GM23338 (cell line): ENCODE results near the gene HIGD1B. TPM values are rescaled to one million over a fixed set of nuclear protein-coding genes. Genes with fewer than 3 reads are reported as not detected.

Experiments used
- ATAC-seq: fragments of 200-7000 bp; cut with Tn5 transposase; 3 replicates; pipeline ENCODE4 v1.9.1; 2020
- DNase-seq: peaks from one replicate; pipeline ENCODE4 v3.0.0-alpha.2; 2015; ENCODE audit warnings: low spot score
- H2AFZ ChIP-seq: fragments of 200-600 bp; sonication (generic); 2 replicates; pipeline ENCODE4 v1.8.0; 2016; ENCODE audit warnings: antibody characterized with exemption, mild to moderate bottlenecking, moderate library complexity
- H3F3A ChIP-seq: fragments of 200-600 bp; sonication (generic); replicated peaks from 2 replicates; pipeline ENCODE4 v1.8.0; 2017; ENCODE audit warnings: antibody characterized with exemption, mixed run types, low read depth
- H3K27ac ChIP-seq: fragments of 200-600 bp; sonication (generic); 2 replicates; pipeline ENCODE4 v1.6.1; 2016; ENCODE audit warnings: low read depth
- H3K27me3 ChIP-seq: fragments of 200-600 bp; sonication (generic); 2 replicates; pipeline ENCODE4 v1.8.0; 2016; ENCODE audit warnings: mild to moderate bottlenecking, mixed run types, moderate library complexity; ENCODE audit not compliant: insufficient read depth
- H3K36me3 ChIP-seq: fragments of 200-600 bp; sonication (generic); 2 replicates; pipeline ENCODE4 v1.8.0; 2016; ENCODE audit warnings: mild to moderate bottlenecking; ENCODE audit not compliant: insufficient read depth
- H3K4me1 ChIP-seq: fragments of 200-600 bp; sonication (generic); 2 replicates; pipeline ENCODE4 v1.8.0; 2016; ENCODE audit warnings: mild to moderate bottlenecking, moderate library complexity; ENCODE audit not compliant: insufficient read depth
- H3K4me2 ChIP-seq: fragments of 200-600 bp; sonication (generic); 2 replicates; pipeline ENCODE4 v1.7.1; 2017; ENCODE audit warnings: mixed run types
- H3K4me3 ChIP-seq: fragments of 200-600 bp; sonication (generic); 2 replicates; pipeline ENCODE4 v1.6.1; 2016; ENCODE audit warnings: mixed run types
- H3K79me2 ChIP-seq: fragments of 200-600 bp; sonication (generic); replicated peaks from 2 replicates; pipeline ENCODE4 v1.8.0; 2017; ENCODE audit warnings: mild to moderate bottlenecking; ENCODE audit not compliant: insufficient read depth
- H3K9me2 ChIP-seq: fragments of 200-600 bp; sonication (generic); 2 replicates; pipeline ENCODE4 v1.8.0; 2017; ENCODE audit not compliant: insufficient read depth
- H4K20me1 ChIP-seq: fragments of 200-600 bp; sonication (generic); replicated peaks from 2 replicates; pipeline ENCODE4 v1.8.0; 2017; ENCODE audit warnings: mild to moderate bottlenecking; ENCODE audit not compliant: insufficient read depth
- H3K27ac Mint-ChIP-seq: 2 replicates; pipeline ENCODE4 v1.8.0; 2020; ENCODE audit warnings: inconsistent platforms, mild to moderate bottlenecking, moderate library complexity, mixed read lengths
- H3K27me3 Mint-ChIP-seq: 3 replicates; pipeline ENCODE4 v1.8.0; 2022; ENCODE audit warnings: low read depth, mild to moderate bottlenecking, moderate library complexity, mixed read lengths, inconsistent platforms; ENCODE audit not compliant: insufficient read depth, poor library complexity
- H3K36me3 Mint-ChIP-seq: 3 replicates; pipeline ENCODE4 v1.8.0; 2021; ENCODE audit warnings: low read depth, mild to moderate bottlenecking, inconsistent platforms, moderate library complexity, mixed read lengths
- H3K4me1 Mint-ChIP-seq: 3 replicates; pipeline ENCODE4 v1.8.0; 2020; ENCODE audit warnings: mild to moderate bottlenecking, inconsistent platforms, mixed read lengths
- H3K4me3 Mint-ChIP-seq: 3 replicates; pipeline ENCODE4 v1.8.0; 2021; ENCODE audit warnings: moderate library complexity, mild to moderate bottlenecking, inconsistent platforms, mixed read lengths
- H3K9me3 Mint-ChIP-seq: 3 replicates; pipeline ENCODE4 v1.8.0; 2020; ENCODE audit warnings: moderate library complexity, mild to moderate bottlenecking, inconsistent platforms, mixed read lengths
- CREB1 ChIP-seq: fragments of 250-450 bp; sonication (Bioruptor Pico); IDR thresholded peaks from 2 replicates; pipeline ENCODE4 v1.5.0; 2020; ENCODE audit warnings: low read depth, mild to moderate bottlenecking, moderate library complexity
- EZH2 ChIP-seq: fragments of 200-600 bp; sonication (generic); IDR thresholded peaks from one replicate; pipeline ENCODE4 v1.8.0; 2017; ENCODE audit warnings: antibody characterized with exemption, mild to moderate bottlenecking, low read depth; ENCODE audit not compliant: unreplicated experiment
- EZH2phosphoT487 ChIP-seq: fragments of 200-600 bp; sonication (generic); IDR thresholded peaks from one replicate; pipeline ENCODE4 v1.8.1; 2018; ENCODE audit warnings: antibody characterized with exemption; ENCODE audit not compliant: unreplicated experiment
- JUNB ChIP-seq: IDR thresholded peaks from one replicate; pipeline ENCODE4 v1.6.1; 2016; ENCODE audit warnings: antibody characterized with exemption; ENCODE audit not compliant: unreplicated experiment
- NANOG ChIP-seq: IDR thresholded peaks from 2 replicates; pipeline ENCODE4 v1.6.1; 2016; ENCODE audit warnings: antibody characterized with exemption, borderline replicate concordance
- POLR2AphosphoS5 ChIP-seq: IDR thresholded peaks from 2 replicates; pipeline ENCODE4 v1.6.1; 2016; ENCODE audit warnings: antibody characterized with exemption, low read depth
- REST ChIP-seq: IDR thresholded peaks from one replicate; pipeline ENCODE4 v1.6.1; 2018; ENCODE audit warnings: antibody characterized with exemption; ENCODE audit not compliant: unreplicated experiment
- STAT1 ChIP-seq: IDR thresholded peaks from one replicate; pipeline ENCODE4 v1.6.1; 2016; ENCODE audit warnings: antibody characterized with exemption; ENCODE audit not compliant: unreplicated experiment
- ZNF114 ChIP-seq: fragments of 250-450 bp; sonication (Bioruptor Pico); IDR thresholded peaks from 2 replicates; pipeline ENCODE4 v1.5.0; 2020; ENCODE audit warnings: mild to moderate bottlenecking, moderate library complexity
- ZNF331 ChIP-seq: fragments of 250-450 bp; sonication (Bioruptor Pico); IDR thresholded peaks from 2 replicates; pipeline ENCODE4 v1.5.0; 2020; ENCODE audit warnings: low read depth, mild to moderate bottlenecking, moderate library complexity
- polyA plus RNA-seq: library from polyadenylated mRNA; unstranded; fragments of >200 nt; fragmentation: Nextera tagmentation; extraction: Ambion mirVana; gene quantifications from 2 replicates; pipeline ENCODE4 v1.2.1, GENCODE V29; 2016
- total RNA-seq: library from RNA; depleted of rRNA; stranded (reverse); fragments of >200 nt; shearing (Covaris generic); gene quantifications from 2 replicates; pipeline ENCODE4 v1.2.3, GENCODE V29; 2014
- TF ChIP-seq, protein P1 (sequence below), 2 experiments: fragments of 200-600 bp in 1 of 2; sonication (generic) in 1 of 2; conservative IDR thresholded peaks; 2 replicates each; pipeline versions ENCODE4 v1.5.1 to v1.6.1; 2016 to 2017; ENCODE audit warnings: antibody characterized with exemption in 2 of 2, low read depth in 2 of 2, mild to moderate bottlenecking in 2 of 2, moderate library complexity in 1 of 2

The HIGD1B gene
- total and polyA plus RNA-seq, 2 experiments from 2014 or later: not detected

DNA sequence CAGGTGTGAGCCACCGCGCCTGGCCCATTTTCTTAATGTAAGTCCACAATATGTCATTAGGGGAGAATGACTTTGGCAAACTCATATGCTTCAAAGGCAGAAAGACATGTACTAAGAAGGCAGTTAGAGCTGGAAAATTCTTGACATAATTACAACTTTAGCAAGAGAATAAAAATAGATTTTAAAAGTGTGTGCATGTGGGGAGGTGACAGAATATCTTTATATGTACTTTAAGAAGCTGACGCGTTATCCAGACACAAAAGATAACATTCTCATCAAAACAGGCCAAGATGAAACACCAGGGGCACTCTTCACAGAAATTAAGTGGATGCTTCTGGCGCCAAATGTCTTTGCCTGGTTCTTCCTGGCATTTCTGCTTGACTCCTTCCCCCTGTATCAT, 45.8 kb upstream of the HIGD1B start (continued):
- TF ChIP-seq, protein P1, sequence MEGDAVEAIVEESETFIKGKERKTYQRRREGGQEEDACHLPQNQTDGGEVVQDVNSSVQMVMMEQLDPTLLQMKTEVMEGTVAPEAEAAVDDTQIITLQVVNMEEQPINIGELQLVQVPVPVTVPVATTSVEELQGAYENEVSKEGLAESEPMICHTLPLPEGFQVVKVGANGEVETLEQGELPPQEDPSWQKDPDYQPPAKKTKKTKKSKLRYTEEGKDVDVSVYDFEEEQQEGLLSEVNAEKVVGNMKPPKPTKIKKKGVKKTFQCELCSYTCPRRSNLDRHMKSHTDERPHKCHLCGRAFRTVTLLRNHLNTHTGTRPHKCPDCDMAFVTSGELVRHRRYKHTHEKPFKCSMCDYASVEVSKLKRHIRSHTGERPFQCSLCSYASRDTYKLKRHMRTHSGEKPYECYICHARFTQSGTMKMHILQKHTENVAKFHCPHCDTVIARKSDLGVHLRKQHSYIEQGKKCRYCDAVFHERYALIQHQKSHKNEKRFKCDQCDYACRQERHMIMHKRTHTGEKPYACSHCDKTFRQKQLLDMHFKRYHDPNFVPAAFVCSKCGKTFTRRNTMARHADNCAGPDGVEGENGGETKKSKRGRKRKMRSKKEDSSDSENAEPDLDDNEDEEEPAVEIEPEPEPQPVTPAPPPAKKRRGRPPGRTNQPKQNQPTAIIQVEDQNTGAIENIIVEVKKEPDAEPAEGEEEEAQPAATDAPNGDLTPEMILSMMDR (conservative IDR thresholded peaks at IDR 0.05; ENCODE audit: low read depth in 2 of 2): no peak
- TF ChIP-seq STAT1 (no peak), POLR2AphosphoS5 (no peak)

DNA sequence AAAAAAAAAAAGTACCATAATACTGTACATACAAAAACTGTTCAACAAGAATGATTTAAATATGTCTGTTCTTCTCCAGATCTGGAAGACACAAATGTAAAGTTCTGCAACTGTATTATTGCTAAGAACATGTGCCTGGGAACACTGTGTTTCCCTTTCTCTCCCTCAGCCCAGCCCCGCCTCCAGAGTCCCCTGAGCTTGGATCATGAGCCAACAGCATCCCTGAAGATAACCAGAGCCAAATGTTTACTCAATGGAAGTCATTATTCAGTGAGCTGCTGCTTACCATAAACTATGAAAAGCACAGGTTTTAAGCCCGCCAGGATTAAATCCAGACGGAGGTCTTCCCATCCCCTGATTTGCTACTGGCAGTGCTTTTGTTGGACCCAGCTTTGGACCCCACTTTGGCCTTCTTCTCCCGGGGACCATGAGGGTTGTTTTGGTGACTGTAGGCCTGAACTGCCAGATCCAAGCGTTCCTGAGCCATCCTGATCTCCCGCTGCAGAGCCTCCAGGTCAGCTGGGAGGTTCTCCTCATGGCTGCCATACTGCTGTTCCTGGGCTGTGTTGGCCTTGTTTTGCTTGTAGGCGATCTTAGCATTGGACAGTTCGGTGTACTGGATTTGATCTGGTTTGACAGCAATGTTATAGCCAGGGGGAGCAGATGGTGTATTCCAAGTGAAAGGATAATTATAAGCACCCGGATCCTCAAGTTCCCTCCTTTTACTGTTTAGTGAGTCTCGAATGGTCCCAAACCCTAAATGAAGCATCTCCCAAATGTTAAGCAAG, 43.2 kb upstream of the HIGD1B start:
- Mint-ChIP-seq H3K4me1 (peaks cover 6% of the 10 kb centered on the region), H3K9me3 (no peaks in the 10 kb centered on the region), H3K27ac (no peak overlapping the region), H3K27me3 (peaks cover 6% of the 10 kb centered on the region), H3K4me3 (no peak overlapping the region), H3K36me3 (peaks cover 80% of the 10 kb centered on the region)
- Histone ChIP-seq H2AFZ (no peak overlapping the region), H3K36me3 (peaks cover 40% of the 10 kb centered on the region), H3K4me1 (peaks cover 9% of the 10 kb centered on the region; the same call in 1 of the 2 replicates), H3K27ac (no peak overlapping the region), H3F3A (peaks cover 2% of the 10 kb centered on the region; the same call in 1 of the 2 replicates), H3K4me3 (no peak overlapping the region), H3K79me2 (peaks cover 75% of the 10 kb centered on the region), H4K20me1 (peaks cover 47% of the 10 kb centered on the region), H3K4me2 (no peak overlapping the region), H3K27me3 (no peaks in the 10 kb centered on the region), H3K9me2 (no peaks in the 10 kb centered on the region)
- ATAC-seq (no peak), DNase-seq (no peak)
- TF ChIP-seq POLR2AphosphoS5 (no peak), REST (no peak), ZNF114 (CRISPR knock-in tag) (no peak), STAT1 (no peak), EZH2phosphoT487 (no peak), EZH2 (no peak), NANOG (no peak), CREB1 (CRISPR knock-in tag) (no peak), ZNF331 (CRISPR knock-in tag) (no peak), JUNB (no peak)
- TF ChIP-seq, protein P1 (conservative IDR thresholded peaks at IDR 0.05; ENCODE audit: low read depth in 2 of 2): no peak
